ENCODE results near the gene XPO6. TPM values are rescaled to one million over a fixed set of nuclear protein-coding genes. Genes with fewer than 3 reads are reported as not detected.

Gene XPO6
- total RNA-seq, 4 donors from 2014 or later: 72.9 to 251 (median 86.4) TPM

DNA sequence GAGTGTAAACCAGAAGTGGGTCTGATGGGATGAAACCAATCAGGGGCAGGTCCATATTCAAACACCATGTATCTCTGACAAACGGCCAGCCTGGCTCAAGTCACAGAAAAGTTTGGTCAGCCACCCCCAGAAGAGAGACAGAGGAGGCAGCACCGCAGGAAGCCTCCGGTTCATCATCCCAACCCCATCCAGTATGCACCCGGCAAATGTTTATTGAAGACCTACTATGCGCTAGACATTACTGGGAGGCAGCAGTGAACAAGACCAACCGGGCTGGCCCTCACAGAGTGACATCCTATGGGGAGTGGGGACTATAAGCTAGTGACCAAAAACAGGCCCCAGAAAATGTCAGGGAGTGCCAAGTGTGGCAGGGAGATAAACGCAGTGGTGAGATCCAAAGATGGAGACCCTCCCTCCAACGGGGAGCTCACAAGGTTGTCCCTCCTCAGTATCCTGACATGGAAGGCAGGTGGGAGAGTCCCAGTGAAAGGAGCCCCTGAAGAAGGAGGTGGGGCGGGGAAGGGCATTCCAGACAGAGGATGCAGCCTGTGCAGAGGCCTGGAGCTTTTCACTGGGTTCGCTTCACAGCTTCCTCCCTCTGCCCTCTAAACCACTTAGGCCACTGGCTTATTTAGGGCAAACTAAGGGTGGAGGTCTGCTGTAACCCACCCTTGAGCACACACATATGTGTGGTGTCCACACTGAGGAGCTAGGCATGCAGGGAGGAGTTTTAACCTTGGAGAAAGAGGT is 150.2 kb downstream of the XPO6 start:
- intact Hi-C loops (cut with DNase I; ENCODE audit: low total_unique reads): no loop called here
- Histone ChIP-seq H3K4me1 (peaks cover 0 to 5% of the 10 kb centered on the region in 2 donors), H3K27me3 (no peaks in the 10 kb centered on the region), H3K27ac (no peak overlapping the region), H3K9me3 (no peaks in the 10 kb centered on the region), H3K4me3 (no peak overlapping the region), H3K36me3 (no peaks in the 10 kb centered on the region)
- no peak for DNase-seq
- no peak for TF ChIP-seq POLR2A (IDR thresholded peaks at IDR 0.05)
- TF ChIP-seq, protein P1, sequence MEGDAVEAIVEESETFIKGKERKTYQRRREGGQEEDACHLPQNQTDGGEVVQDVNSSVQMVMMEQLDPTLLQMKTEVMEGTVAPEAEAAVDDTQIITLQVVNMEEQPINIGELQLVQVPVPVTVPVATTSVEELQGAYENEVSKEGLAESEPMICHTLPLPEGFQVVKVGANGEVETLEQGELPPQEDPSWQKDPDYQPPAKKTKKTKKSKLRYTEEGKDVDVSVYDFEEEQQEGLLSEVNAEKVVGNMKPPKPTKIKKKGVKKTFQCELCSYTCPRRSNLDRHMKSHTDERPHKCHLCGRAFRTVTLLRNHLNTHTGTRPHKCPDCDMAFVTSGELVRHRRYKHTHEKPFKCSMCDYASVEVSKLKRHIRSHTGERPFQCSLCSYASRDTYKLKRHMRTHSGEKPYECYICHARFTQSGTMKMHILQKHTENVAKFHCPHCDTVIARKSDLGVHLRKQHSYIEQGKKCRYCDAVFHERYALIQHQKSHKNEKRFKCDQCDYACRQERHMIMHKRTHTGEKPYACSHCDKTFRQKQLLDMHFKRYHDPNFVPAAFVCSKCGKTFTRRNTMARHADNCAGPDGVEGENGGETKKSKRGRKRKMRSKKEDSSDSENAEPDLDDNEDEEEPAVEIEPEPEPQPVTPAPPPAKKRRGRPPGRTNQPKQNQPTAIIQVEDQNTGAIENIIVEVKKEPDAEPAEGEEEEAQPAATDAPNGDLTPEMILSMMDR (IDR thresholded peaks at IDR 0.05): no peak

DNA sequence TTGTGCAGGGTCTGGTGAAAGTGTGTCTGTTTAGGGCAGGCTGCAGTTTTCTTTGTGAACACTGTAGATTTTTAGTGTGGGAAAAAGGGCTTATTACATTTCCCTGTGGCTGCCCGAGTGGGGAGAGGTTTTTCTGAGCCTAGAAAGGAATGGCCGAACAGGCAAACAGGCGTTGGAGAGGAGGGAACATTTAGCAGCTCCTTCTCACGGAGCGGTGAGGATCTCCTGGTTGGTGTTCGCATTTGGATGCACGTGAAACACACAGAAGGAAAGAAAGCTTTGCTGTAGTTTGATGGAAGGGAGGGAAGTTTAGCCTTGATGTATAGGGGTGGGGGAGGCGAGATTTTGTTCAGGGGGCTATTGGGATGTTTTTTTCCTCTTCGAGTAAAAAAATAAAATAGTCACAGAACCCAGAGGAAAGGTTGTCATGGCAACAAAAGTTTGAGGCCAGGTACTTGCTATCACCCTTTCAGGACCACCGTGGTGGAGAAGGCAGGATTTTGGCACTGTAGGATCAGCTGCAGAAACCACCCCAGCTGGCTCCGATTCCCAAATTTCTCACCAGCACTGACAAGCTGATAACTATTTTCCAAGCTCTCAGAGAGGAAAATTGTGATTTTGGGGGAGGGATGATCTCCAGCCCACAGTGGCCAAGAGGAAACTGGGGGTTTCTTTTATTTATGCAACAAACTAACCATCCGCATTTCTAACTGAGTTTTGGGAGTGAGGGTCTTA is 151.8 kb downstream of the XPO6 start:
- no peak overlapping the region for H3K27ac ChIP-seq
- H3K36me3 ChIP-seq: no peaks in the 10 kb centered on the region
- no peak for DNase-seq
- no peak overlapping the region for H3K4me3 ChIP-seq
- H3K4me1 ChIP-seq: peaks cover 0 to 5% of the 10 kb centered on the region in 2 donors
- no peaks in the 10 kb centered on the region for H3K9me3 ChIP-seq
- no peaks in the 10 kb centered on the region for H3K27me3 ChIP-seq
- intact Hi-C loops (cut with DNase I; ENCODE audit: low total_unique reads): no loop called here
- TF ChIP-seq POLR2A (IDR thresholded peaks at IDR 0.05): no peak
- TF ChIP-seq, protein P1 (IDR thresholded peaks at IDR 0.05): no peak

DNA sequence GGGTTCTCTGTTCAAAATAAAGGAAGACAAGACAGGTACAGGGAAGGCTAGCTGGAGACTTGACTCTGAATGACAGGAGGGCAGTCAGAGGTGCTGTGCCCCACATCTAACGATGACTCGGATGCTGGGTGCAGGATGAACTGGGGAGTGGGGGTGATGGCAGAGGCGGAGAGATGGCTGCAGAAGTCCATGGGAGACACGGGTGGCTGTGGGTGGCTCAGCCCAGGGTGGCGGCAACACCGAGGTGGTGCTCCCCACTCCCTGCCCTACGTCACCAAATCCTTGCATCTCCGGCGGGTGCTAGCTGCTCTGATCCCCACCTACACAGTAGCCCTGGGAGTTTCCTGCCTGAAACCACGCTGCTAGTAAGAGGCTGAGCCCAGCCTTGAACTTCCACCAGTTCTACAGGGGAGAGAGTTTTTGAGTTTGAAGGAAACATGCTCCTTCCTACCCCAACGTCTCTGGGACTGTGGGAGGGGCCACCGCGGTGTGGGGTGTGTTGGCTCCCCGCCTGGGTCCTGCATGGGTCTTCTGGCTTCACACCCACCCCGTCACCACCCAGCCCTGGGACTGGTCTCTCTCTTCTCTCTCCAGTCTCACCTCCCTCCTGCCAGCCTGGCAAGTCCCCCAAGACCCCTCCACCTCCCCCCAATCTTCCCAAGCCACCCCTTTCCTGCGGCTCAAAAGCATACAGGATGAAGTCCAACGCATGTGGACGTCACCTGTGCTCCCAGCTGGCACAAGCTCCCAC is 152.8 kb downstream of the XPO6 start:
- Histone ChIP-seq H3K36me3 (no peaks in the 10 kb centered on the region), H3K4me3 (no peak overlapping the region), H3K27me3 (no peaks in the 10 kb centered on the region), H3K9me3 (no peaks in the 10 kb centered on the region), H3K4me1 (peaks cover 0 to 5% of the 10 kb centered on the region in 2 donors), H3K27ac (no peak overlapping the region)
- intact Hi-C loops (cut with DNase I; ENCODE audit: low total_unique reads): no loop called here
- TF ChIP-seq, protein P1 (IDR thresholded peaks at IDR 0.05): no peak
- TF ChIP-seq POLR2A (IDR thresholded peaks at IDR 0.05): no peak
- DNase-seq: no peak

DNA sequence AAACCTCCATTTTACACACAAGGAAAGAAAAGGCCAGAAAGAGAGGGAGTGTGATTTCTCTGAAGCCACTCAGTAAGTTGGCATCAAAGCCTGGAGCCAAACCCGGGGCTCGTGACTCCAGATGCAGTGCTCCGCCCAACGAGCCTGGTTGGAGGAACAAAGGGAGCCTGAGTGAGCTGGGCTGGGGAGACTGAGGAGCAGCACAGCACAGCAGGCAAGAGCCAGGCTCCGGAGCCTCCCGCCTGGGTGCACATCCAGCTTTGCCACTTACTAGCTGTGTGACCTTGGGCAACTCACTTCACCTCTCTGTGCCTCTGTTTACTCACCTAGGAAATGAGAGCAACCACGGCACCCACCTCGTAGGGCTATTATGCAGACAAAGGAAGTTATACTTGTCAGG is 153.8 kb downstream of the XPO6 start:
- no peak overlapping the region for H3K4me3 ChIP-seq
- H3K27ac ChIP-seq: no peak overlapping the region
- no peaks in the 10 kb centered on the region for H3K9me3 ChIP-seq
- H3K36me3 ChIP-seq: no peaks in the 10 kb centered on the region
- peaks cover 0 to 5% of the 10 kb centered on the region in 2 donors for H3K4me1 ChIP-seq
- intact Hi-C loops (cut with DNase I; ENCODE audit: low total_unique reads): no loop called here
- no peaks in the 10 kb centered on the region for H3K27me3 ChIP-seq
- TF ChIP-seq POLR2A (IDR thresholded peaks at IDR 0.05): no peak
- TF ChIP-seq, protein P1 (IDR thresholded peaks at IDR 0.05): no peak
- no peak for DNase-seq
